ENCODE results near the gene SLC6A2.

DNA sequence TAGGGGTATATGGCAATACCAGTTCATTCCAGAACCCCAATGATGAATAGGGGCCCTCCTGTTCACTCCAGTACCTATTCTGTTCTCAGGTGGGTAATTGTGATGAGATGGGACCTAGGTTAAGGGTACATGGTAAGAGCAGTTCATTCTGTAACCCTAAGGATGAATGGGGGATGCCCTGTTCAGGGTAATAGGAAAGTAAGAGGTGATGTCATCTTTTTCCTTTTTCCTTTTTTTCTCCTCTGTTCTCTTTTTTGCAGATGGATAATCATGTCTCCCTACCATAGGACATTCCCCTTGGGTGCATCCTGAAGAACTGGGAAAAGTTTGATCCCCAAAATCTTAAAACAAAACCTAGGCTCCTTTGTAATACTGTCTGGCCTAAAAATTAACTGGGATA is 25.0 kb upstream of the SLC6A2 start:
- TF ChIP-seq, protein P1, sequence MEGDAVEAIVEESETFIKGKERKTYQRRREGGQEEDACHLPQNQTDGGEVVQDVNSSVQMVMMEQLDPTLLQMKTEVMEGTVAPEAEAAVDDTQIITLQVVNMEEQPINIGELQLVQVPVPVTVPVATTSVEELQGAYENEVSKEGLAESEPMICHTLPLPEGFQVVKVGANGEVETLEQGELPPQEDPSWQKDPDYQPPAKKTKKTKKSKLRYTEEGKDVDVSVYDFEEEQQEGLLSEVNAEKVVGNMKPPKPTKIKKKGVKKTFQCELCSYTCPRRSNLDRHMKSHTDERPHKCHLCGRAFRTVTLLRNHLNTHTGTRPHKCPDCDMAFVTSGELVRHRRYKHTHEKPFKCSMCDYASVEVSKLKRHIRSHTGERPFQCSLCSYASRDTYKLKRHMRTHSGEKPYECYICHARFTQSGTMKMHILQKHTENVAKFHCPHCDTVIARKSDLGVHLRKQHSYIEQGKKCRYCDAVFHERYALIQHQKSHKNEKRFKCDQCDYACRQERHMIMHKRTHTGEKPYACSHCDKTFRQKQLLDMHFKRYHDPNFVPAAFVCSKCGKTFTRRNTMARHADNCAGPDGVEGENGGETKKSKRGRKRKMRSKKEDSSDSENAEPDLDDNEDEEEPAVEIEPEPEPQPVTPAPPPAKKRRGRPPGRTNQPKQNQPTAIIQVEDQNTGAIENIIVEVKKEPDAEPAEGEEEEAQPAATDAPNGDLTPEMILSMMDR (conservative IDR thresholded peaks at IDR 0.05): no peak
- TF ChIP-seq EZH2 (IDR thresholded peaks at IDR 0.05; ENCODE audit: low read depth): no peak

All from PC-9 (cell line).